ENCODE measurements around the gene BRAF. TPM values are rescaled to one million over a fixed set of nuclear protein-coding genes. Genes with fewer than 3 reads are reported as not detected.

BRAF gene
- polyA plus RNA-seq, 1 experiment, result 8.9 TPM

GRCh38 chr7:140903741-140904480 lies 20.8 kb downstream of the BRAF start:
- ChIA-PET POLR2A (no interaction called here), CTCF (no interaction called here)
- no peak for TF ChIP-seq CTCF (IDR thresholded peaks at IDR 0.05; ENCODE audit: insufficient read depth, low read depth, low read length)
- no peak for DNase-seq (ENCODE audit: low read depth)
- no peaks in the 10 kb centered on the region for H3K27me3 ChIP-seq (ENCODE audit: control insufficient read depth, insufficient read depth, low read length)
- no peaks in the 10 kb centered on the region for H3K36me3 ChIP-seq (ENCODE audit: control insufficient read depth, insufficient read depth, low read length)
- no peak overlapping the region for H3K4me3 ChIP-seq (ENCODE audit: low read depth, low read length)

- CTCF ChIA-PET, result no interaction called here
- H3K27me3 ChIP-seq (ENCODE audit: control insufficient read depth, insufficient read depth, low read length), result no peaks in the 10 kb centered on the region
- no peaks in the 10 kb centered on the region for H3K36me3 ChIP-seq (ENCODE audit: control insufficient read depth, insufficient read depth, low read length)
- no peak overlapping the region for H3K4me3 ChIP-seq (ENCODE audit: low read depth, low read length)
- POLR2A ChIA-PET, result no interaction called here
- TF ChIP-seq CTCF (IDR thresholded peaks at IDR 0.05; ENCODE audit: insufficient read depth, low read depth, low read length), result no peak
- DNase-seq (ENCODE audit: low read depth), result no peak
These were observed 22.3 kb downstream of the BRAF start for GRCh38 chr7:140902303-140902953.

- no peaks in the 10 kb centered on the region for H3K27me3 ChIP-seq (ENCODE audit: control insufficient read depth, insufficient read depth, low read length)
- no peaks in the 10 kb centered on the region for H3K36me3 ChIP-seq (ENCODE audit: control insufficient read depth, insufficient read depth, low read length)
- no peak for DNase-seq (ENCODE audit: low read depth)
- POLR2A ChIA-PET, result no interaction called here
- H3K4me3 ChIP-seq (ENCODE audit: low read depth, low read length), result no peak overlapping the region
- CTCF ChIA-PET, result no interaction called here
- TF ChIP-seq CTCF (IDR thresholded peaks at IDR 0.05; ENCODE audit: insufficient read depth, low read depth, low read length), result no peak
These were observed 22.8 kb downstream of the BRAF start for GRCh38 chr7:140901941-140902302.

- no peak for DNase-seq (ENCODE audit: low read depth)
- TF ChIP-seq CTCF (IDR thresholded peaks at IDR 0.05; ENCODE audit: insufficient read depth, low read depth, low read length), result no peak
- POLR2A ChIA-PET, result no interaction called here
- H3K4me3 ChIP-seq (ENCODE audit: low read depth, low read length), result no peak overlapping the region
- CTCF ChIA-PET, result no interaction called here
- no peaks in the 10 kb centered on the region for H3K27me3 ChIP-seq (ENCODE audit: control insufficient read depth, insufficient read depth, low read length)
- H3K36me3 ChIP-seq (ENCODE audit: control insufficient read depth, insufficient read depth, low read length), result no peaks in the 10 kb centered on the region
These were observed 24.8 kb downstream of the BRAF start for GRCh38 chr7:140899883-140900282.

GRCh38 chr7:140898786-140899536 lies 25.8 kb downstream of the BRAF start:
- no peaks in the 10 kb centered on the region for H3K36me3 ChIP-seq (ENCODE audit: control insufficient read depth, insufficient read depth, low read length)
- TF ChIP-seq CTCF (IDR thresholded peaks at IDR 0.05; ENCODE audit: insufficient read depth, low read depth, low read length), result no peak
- CTCF ChIA-PET, result interaction anchor here (0.6 kb wide), 1 partner anchor 10 kb away, joined by 5 read pairs; no protein-coding TSS in a partner anchor
- no peak for DNase-seq (ENCODE audit: low read depth)
- POLR2A ChIA-PET, result no interaction called here
- no peak overlapping the region for H3K4me3 ChIP-seq (ENCODE audit: low read depth, low read length)
- H3K27me3 ChIP-seq (ENCODE audit: control insufficient read depth, insufficient read depth, low read length), result no peaks in the 10 kb centered on the region
